Astrocyte (in vitro differentiated cells and primary cell): Measurements from ENCODE around the gene BBS9. TPM values are rescaled to one million over a fixed set of nuclear protein-coding genes. Genes with fewer than 3 reads are reported as not detected.

Experiments used
- DNase-seq: peaks from one replicate; pipeline ENCODE4 v3.0.0-alpha.2; 2010; ENCODE audit warnings: low read depth
- FAIRE-seq: peaks from 2 replicates; lab custom pipeline; 2011; peaks lifted over from hg19 to GRCh38; lab: Jason Lieb, UNC
- H2AFZ ChIP-seq: 2 replicates; pipeline ENCODE4 v1.6.0; 2012; ENCODE audit warnings: low read depth, low read length, inconsistent platforms
- H3K27ac ChIP-seq: 2 replicates; pipeline ENCODE4 v1.5.1; 2011; ENCODE audit warnings: low read depth, low read length, inconsistent platforms
- H3K27me3 ChIP-seq: 2 replicates; pipeline ENCODE4 v1.6.0; 2011; ENCODE audit warnings: low read length, inconsistent platforms; ENCODE audit not compliant: insufficient read depth
- H3K36me3 ChIP-seq: 2 replicates; pipeline ENCODE4 v1.5.1; 2011; ENCODE audit warnings: low read length, inconsistent platforms; ENCODE audit not compliant: insufficient read depth
- H3K4me1 ChIP-seq: 2 replicates; pipeline ENCODE4 v1.5.1; 2011; ENCODE audit warnings: low read length, inconsistent platforms; ENCODE audit not compliant: insufficient read depth
- H3K4me2 ChIP-seq: 2 replicates; pipeline ENCODE4 v1.6.0; 2012; ENCODE audit warnings: low read length, inconsistent platforms
- H3K4me3 ChIP-seq: 2 replicates; pipeline ENCODE4 v1.5.1; 2011; ENCODE audit warnings: low read depth, mild to moderate bottlenecking, low read length, inconsistent platforms; ENCODE audit not compliant: insufficient read depth
- H3K79me2 ChIP-seq: 2 replicates; pipeline ENCODE4 v1.6.0; 2012; ENCODE audit warnings: mild to moderate bottlenecking, low read length, inconsistent platforms; ENCODE audit not compliant: insufficient read depth
- H3K9ac ChIP-seq: 2 replicates; pipeline ENCODE4 v1.6.0; 2012; ENCODE audit warnings: mild to moderate bottlenecking, low read length, inconsistent platforms
- H3K9me3 ChIP-seq: 2 replicates; pipeline ENCODE4 v1.5.1; 2012; ENCODE audit warnings: low read depth, mild to moderate bottlenecking, low read length, inconsistent platforms; ENCODE audit not compliant: insufficient read depth
- H4K20me1 ChIP-seq: 2 replicates; pipeline ENCODE4 v1.6.0; 2012; ENCODE audit warnings: low read length, inconsistent platforms; ENCODE audit not compliant: insufficient read depth
- H3K27ac Mint-ChIP-seq: one replicate; pipeline ENCODE4 v1.8.0; 2021; ENCODE audit warnings: mild to moderate bottlenecking, mixed read lengths; ENCODE audit not compliant: unreplicated experiment
- H3K27me3 Mint-ChIP-seq: one replicate; pipeline ENCODE4 v1.8.0; 2021; ENCODE audit warnings: low read depth, mixed read lengths; ENCODE audit not compliant: unreplicated experiment
- H3K36me3 Mint-ChIP-seq: one replicate; pipeline ENCODE4 v1.8.0; 2021; ENCODE audit warnings: low read depth, mixed read lengths; ENCODE audit not compliant: unreplicated experiment
- H3K4me1 Mint-ChIP-seq: one replicate; pipeline ENCODE4 v1.8.0; 2021; ENCODE audit warnings: low read depth, mixed read lengths; ENCODE audit not compliant: unreplicated experiment
- H3K4me3 Mint-ChIP-seq: one replicate; pipeline ENCODE4 v1.8.0; 2021; ENCODE audit warnings: mild to moderate bottlenecking, moderate library complexity, mixed read lengths; ENCODE audit not compliant: unreplicated experiment
- H3K9me3 Mint-ChIP-seq: one replicate; pipeline ENCODE4 v1.8.0; 2021; ENCODE audit warnings: mild to moderate bottlenecking, mixed read lengths; ENCODE audit not compliant: unreplicated experiment
- CTCF ChIP-seq: IDR thresholded peaks from 2 replicates; pipeline ENCODE4 v1.5.1; 2011; ENCODE audit warnings: low read depth, mild to moderate bottlenecking, inconsistent platforms, low read length, moderate library complexity; ENCODE audit not compliant: insufficient read depth
- EZH2 ChIP-seq: IDR thresholded peaks from 2 replicates; pipeline ENCODE4 v1.6.1; 2012; ENCODE audit warnings: mild to moderate bottlenecking, low read length, inconsistent platforms; ENCODE audit not compliant: insufficient read depth
- total RNA-seq: library from RNA; stranded (reverse); gene quantifications from 2 replicates; pipeline ENCODE4 v1.2.1, GENCODE V29; 2021

Gene BBS9
- total RNA-seq, 1 donor from 2014 or later: 25.1 TPM

- H3K79me2 ChIP-seq: no peaks in the 10 kb centered on the region
- no peaks in the 10 kb centered on the region for H3K36me3 ChIP-seq
- H3K4me3 Mint-ChIP-seq: no peak overlapping the region
- no peaks in the 10 kb centered on the region for H3K36me3 Mint-ChIP-seq
- DNase-seq: no peak
- H3K4me2 ChIP-seq: no peak overlapping the region
- no peaks in the 10 kb centered on the region for H3K27me3 ChIP-seq
- H3K4me1 ChIP-seq: no peaks in the 10 kb centered on the region
- H3K27me3 Mint-ChIP-seq: no peaks in the 10 kb centered on the region
- no peak overlapping the region for H3K27ac Mint-ChIP-seq
- no peak overlapping the region for H3K9ac ChIP-seq
- H3K4me1 Mint-ChIP-seq: no peaks in the 10 kb centered on the region
- no peaks in the 10 kb centered on the region for H3K9me3 Mint-ChIP-seq
- TF ChIP-seq EZH2 (no peak), CTCF (no peak)
- no peak overlapping the region for H2AFZ ChIP-seq
- no peaks in the 10 kb centered on the region for H4K20me1 ChIP-seq
- no peak overlapping the region for H3K4me3 ChIP-seq
- H3K9me3 ChIP-seq: no peaks in the 10 kb centered on the region
- no peak for FAIRE-seq
- no peak overlapping the region for H3K27ac ChIP-seq
Observed at GRCh38 chr7:33310546-33310945, 181.2 kb downstream of the BBS9 start.

- Mint-ChIP-seq H3K4me1 (no peaks in the 10 kb centered on the region), H3K27me3 (no peaks in the 10 kb centered on the region), H3K36me3 (peaks cover 8% of the 10 kb centered on the region), H3K9me3 (peaks cover 2% of the 10 kb centered on the region), H3K4me3 (no peak overlapping the region), H3K27ac (no peak overlapping the region)
- Histone ChIP-seq H4K20me1 (no peaks in the 10 kb centered on the region), H3K27me3 (no peaks in the 10 kb centered on the region), H2AFZ (no peak overlapping the region), H3K4me2 (no peak overlapping the region), H3K9me3 (no peaks in the 10 kb centered on the region), H3K9ac (no peak overlapping the region), H3K4me1 (no peaks in the 10 kb centered on the region), H3K36me3 (no peaks in the 10 kb centered on the region), H3K79me2 (no peaks in the 10 kb centered on the region), H3K27ac (no peak overlapping the region), H3K4me3 (no peak overlapping the region)
- FAIRE-seq (no peak), DNase-seq (no peak)
- TF ChIP-seq CTCF: no peak
- no peak for TF ChIP-seq EZH2
Observed at GRCh38 chr7:33325754-33326484, 196.6 kb downstream of the BBS9 start.

GRCh38 chr7:33326485-33326848 lies 197.1 kb downstream of the BBS9 start:
- Histone ChIP-seq H4K20me1 (no peaks in the 10 kb centered on the region), H3K4me3 (no peak overlapping the region), H3K9ac (no peak overlapping the region), H3K36me3 (no peaks in the 10 kb centered on the region), H2AFZ (no peak overlapping the region), H3K4me2 (no peak overlapping the region), H3K27me3 (no peaks in the 10 kb centered on the region), H3K9me3 (no peaks in the 10 kb centered on the region), H3K27ac (no peak overlapping the region), H3K4me1 (no peaks in the 10 kb centered on the region), H3K79me2 (no peaks in the 10 kb centered on the region)
- no peaks in the 10 kb centered on the region for H3K27me3 Mint-ChIP-seq
- FAIRE-seq (no peak), DNase-seq (no peak)
- H3K36me3 Mint-ChIP-seq: peaks cover 8% of the 10 kb centered on the region
- no peaks in the 10 kb centered on the region for H3K9me3 Mint-ChIP-seq
- no peak for TF ChIP-seq CTCF
- TF ChIP-seq EZH2: no peak
- H3K27ac Mint-ChIP-seq: no peak overlapping the region
- H3K4me3 Mint-ChIP-seq: no peak overlapping the region
- no peaks in the 10 kb centered on the region for H3K4me1 Mint-ChIP-seq
